Ovary (tissue), 9 donors: ENCODE results near the gene SLC25A18. TPM values are rescaled to one million over a fixed set of nuclear protein-coding genes. Genes with fewer than 3 reads are reported as not detected.

Experiments used
- DNase-seq, 5 donors: peaks; one replicate each; pipeline ENCODE4 v3.0.0-alpha.2; 2019 to 2020
- H3K27ac ChIP-seq, 2 donors: fragments of 200-600 bp; one replicate each; pipeline versions ENCODE4 v1.5.1 to v1.8.0; 2019 to 2022
- H3K27me3 ChIP-seq: fragments of 200-600 bp; one replicate; pipeline ENCODE4 v1.8.0; 2022
- H3K36me3 ChIP-seq: fragments of 200-600 bp; sonication (generic); one replicate; pipeline ENCODE4 v1.5.1; 2019
- H3K4me1 ChIP-seq: one replicate; pipeline ENCODE4 v1.8.1; 2013; ENCODE audit warnings: mild to moderate bottlenecking, moderate library complexity; ENCODE audit not compliant: insufficient read depth
- H3K4me3 ChIP-seq: fragments of 200-600 bp; sonication (generic); one replicate; pipeline ENCODE4 v1.5.1; 2017
- H3K9me3 ChIP-seq, 2 donors: fragments of 200-600 bp in 1 of 2; sonication (generic) in 1 of 2; one replicate each; pipeline versions ENCODE4 v1.5.1 to v1.8.1; 2013 to 2019; ENCODE audit warnings: mild to moderate bottlenecking in 1 of 2, moderate library complexity in 1 of 2
- EP300 ChIP-seq: sonication (generic); formaldehyde crosslinking; IDR thresholded peaks from one replicate; pipeline ENCODE4 v1.6.1; 2017; ENCODE audit warnings: antibody characterized with exemption
- POLR2A ChIP-seq: fragments of 450-650 bp; IDR thresholded peaks from one replicate; pipeline ENCODE4 v1.6.1; 2017; ENCODE audit warnings: antibody characterized with exemption, mild to moderate bottlenecking, moderate library complexity
- WGBS, 3 donors: extraction: QIAGEN DNeasy Blood & Tissue Kit in 1 of 3; methylation state at CpG; one replicate each; pipeline versions ENCODE4 v1.1.5 to v1.1.7; 2013 to 2017; 5-methylcytosine and 5-hydroxymethylcytosine counted together
- intact Hi-C, 4 donors: fragments of 100-400 bp; cut with DNase I; formaldehyde crosslinking; loops; one replicate each; pipeline versions ENCODE4 v1.11.0 to v1.15.1; 2022 to 2023
- polyA plus RNA-seq, 2 donors: library from polyadenylated mRNA; stranded (reverse); fragments of 200-250 nt in 1 of 2; fragments of 350-450 nt in 1 of 2; fragmentation: Illumina TruSeq in 1 of 2; extraction: RNeasy Lipid Tissue Mini Kit (QIAGEN cat#74804) in 1 of 2; gene quantifications; one replicate each; pipeline ENCODE4 v1.2.3, GENCODE V29; 2013 to 2014
- total RNA-seq, 7 donors: library from RNA; depleted of rRNA in 2 of 7; stranded (reverse); fragments of >200 nt in 2 of 7; fragmentation: NEBNext Ultra II Directional in 3 of 7; extraction: Animal tissue kit (Norgen Biotek cat#: 25700) in 3 of 7; gene quantifications; one replicate each; pipeline versions ENCODE4 v1.1.0 to v1.2.4, GENCODE V29; 2016 to 2023
- TF ChIP-seq, protein P1 (sequence below), 3 donors: fragments of 450-650 bp in 2 of 3; fragments of 200-600 bp in 1 of 3; IDR thresholded peaks; one replicate each; pipeline versions ENCODE4 v1.5.1 to v1.8.0; 2016 to 2022; ENCODE audit warnings: antibody characterized with exemption in 3 of 3, mild to moderate bottlenecking in 1 of 3
- donor health status: DM: no; HTN: no; CAD: no; lungs with moderate emphysema.
- donor health status: DM: no; HTN: no; CAD: no.
- donor health status: Bipolar disorder and iron deficiency.
- donor health status: DM: yes; HTN: yes; CAD: no.
- donor health status: DM: no; HTN: no; CAD: no.
- donor health status: DM: yes; HTN: yes; CAD: no.

SLC25A18 gene
- total and polyA plus RNA-seq, 9 donors, result 0.41 to 2.8 (median 1.3) TPM

DNA sequence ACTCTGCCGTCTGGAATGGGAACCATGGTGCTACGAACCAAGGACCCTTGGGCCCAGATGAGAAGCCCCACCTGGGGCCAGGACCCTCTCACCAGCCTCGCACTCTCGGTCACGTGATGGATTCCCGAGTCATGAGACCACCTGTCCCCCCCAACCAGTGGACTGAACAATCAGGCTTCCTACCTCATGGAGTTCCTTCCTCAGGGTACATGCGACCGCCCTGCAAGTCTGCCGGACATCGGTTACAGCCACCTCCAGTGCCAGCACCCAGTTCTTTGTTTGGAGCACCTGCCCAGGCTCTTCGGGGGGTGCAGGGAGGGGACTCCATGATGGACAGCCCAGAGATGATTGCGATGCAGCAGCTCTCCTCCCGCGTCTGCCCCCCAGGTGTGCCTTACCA, 20.8 kb upstream of the SLC25A18 start:
- Histone ChIP-seq H3K27me3 (no peaks in the 10 kb centered on the region), H3K4me1 (no peaks in the 10 kb centered on the region), H3K36me3 (no peaks in the 10 kb centered on the region), H3K9me3 (no peaks in the 10 kb centered on the region), H3K4me3 (no peak overlapping the region), H3K27ac (no peak overlapping the region)
- intact Hi-C loops, result no loop called here
- DNase-seq, result no peak
- TF ChIP-seq POLR2A (no peak), EP300 (no peak)
- TF ChIP-seq, protein P1, sequence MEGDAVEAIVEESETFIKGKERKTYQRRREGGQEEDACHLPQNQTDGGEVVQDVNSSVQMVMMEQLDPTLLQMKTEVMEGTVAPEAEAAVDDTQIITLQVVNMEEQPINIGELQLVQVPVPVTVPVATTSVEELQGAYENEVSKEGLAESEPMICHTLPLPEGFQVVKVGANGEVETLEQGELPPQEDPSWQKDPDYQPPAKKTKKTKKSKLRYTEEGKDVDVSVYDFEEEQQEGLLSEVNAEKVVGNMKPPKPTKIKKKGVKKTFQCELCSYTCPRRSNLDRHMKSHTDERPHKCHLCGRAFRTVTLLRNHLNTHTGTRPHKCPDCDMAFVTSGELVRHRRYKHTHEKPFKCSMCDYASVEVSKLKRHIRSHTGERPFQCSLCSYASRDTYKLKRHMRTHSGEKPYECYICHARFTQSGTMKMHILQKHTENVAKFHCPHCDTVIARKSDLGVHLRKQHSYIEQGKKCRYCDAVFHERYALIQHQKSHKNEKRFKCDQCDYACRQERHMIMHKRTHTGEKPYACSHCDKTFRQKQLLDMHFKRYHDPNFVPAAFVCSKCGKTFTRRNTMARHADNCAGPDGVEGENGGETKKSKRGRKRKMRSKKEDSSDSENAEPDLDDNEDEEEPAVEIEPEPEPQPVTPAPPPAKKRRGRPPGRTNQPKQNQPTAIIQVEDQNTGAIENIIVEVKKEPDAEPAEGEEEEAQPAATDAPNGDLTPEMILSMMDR (IDR thresholded peaks at IDR 0.05), result no peak
- 93 to 95% (median 95%) methylated on average over 14 of the region's 14 CpGs for WGBS, 3 donors

DNA sequence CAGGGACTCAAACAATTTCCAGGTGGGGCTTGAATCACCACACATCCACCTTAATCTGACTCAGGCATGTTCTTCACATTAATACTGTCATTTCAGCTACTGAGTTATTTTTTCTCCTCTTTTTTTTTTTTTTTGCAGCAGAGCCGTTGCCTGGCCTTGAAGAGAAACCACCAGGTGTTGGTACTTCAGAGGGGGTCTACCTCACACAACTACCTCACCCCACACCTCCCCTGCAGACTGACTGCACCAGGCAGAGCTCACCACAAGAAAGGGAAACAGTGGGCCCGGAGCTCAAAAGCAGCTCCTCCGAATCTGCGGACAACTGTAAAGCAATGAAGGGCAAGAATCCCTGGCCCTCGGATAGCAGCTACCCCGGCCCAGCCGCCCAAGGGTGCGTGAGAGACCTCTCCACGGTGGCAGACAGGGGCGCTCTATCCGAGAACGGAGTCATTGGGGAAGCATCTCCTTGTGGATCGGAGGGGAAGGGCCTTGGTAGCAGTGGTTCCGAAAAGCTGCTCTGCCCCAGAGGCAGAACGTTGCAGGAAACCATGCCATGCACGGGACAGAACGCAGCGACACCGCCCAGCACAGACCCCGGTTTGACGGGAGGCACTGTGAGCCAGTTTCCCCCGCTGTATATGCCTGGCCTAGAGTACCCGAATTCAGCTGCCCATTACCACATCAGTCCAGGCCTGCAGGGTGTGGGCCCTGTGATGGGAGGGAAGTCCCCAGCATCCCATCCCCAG, 15.1 kb upstream of the SLC25A18 start:
- no peaks in the 10 kb centered on the region for H3K4me1 ChIP-seq
- 91 to 93% (median 91%) methylated on average over 21 to 23 of the region's 23 CpGs for WGBS, 3 donors
- no peaks in the 10 kb centered on the region for H3K9me3 ChIP-seq
- H3K27ac ChIP-seq, result no peak overlapping the region
- H3K4me3 ChIP-seq, result no peak overlapping the region
- no peak for TF ChIP-seq EP300
- TF ChIP-seq, protein P1 (IDR thresholded peaks at IDR 0.05), result no peak
- TF ChIP-seq POLR2A, result no peak
- intact Hi-C loops, result no loop called here
- H3K27me3 ChIP-seq, result no peaks in the 10 kb centered on the region
- no peak for DNase-seq
- H3K36me3 ChIP-seq, result no peaks in the 10 kb centered on the region

GRCh38 chr22:17548756-17549035, 14.6 kb upstream of the SLC25A18 start:
- Histone ChIP-seq H3K4me1 (no peaks in the 10 kb centered on the region), H3K27me3 (no peaks in the 10 kb centered on the region), H3K36me3 (no peaks in the 10 kb centered on the region), H3K4me3 (no peak overlapping the region), H3K9me3 (no peaks in the 10 kb centered on the region), H3K27ac (no peak overlapping the region)
- DNase-seq, result no peak
- intact Hi-C loops, result no loop called here
- no peak for TF ChIP-seq EP300
- no peak for TF ChIP-seq POLR2A
- TF ChIP-seq, protein P1 (IDR thresholded peaks at IDR 0.05), result no peak
- WGBS, 3 donors, result 93 to 98% (median 98%) methylated on average over 5 of the region's 5 CpGs

- Histone ChIP-seq H3K27ac (no peak overlapping the region), H3K27me3 (no peaks in the 10 kb centered on the region), H3K9me3 (no peaks in the 10 kb centered on the region), H3K4me1 (no peaks in the 10 kb centered on the region), H3K4me3 (no peak overlapping the region), H3K36me3 (no peaks in the 10 kb centered on the region)
- TF ChIP-seq EP300, result no peak
- TF ChIP-seq, protein P1 (IDR thresholded peaks at IDR 0.05), result no peak
- no peak for TF ChIP-seq POLR2A
- 75 to 93% (median 86%) methylated on average over 10 of the region's 10 CpGs for WGBS, 3 donors
- no peak for DNase-seq
- intact Hi-C loops, result no loop called here
These were observed 14.1 kb upstream of the SLC25A18 start for GRCh38 chr22:17549183-17549582.
